ENCODE data around the gene TAC3.
"Not testable (repeated sequence)": the region's sequence is repeated elsewhere in the genome, so short reads cannot be mapped to it uniquely, and the experiment has no call there.

Gene TAC3

GRCh38 chr12:57001448-57001906, 14.9 kb downstream of the TAC3 start:
- DNase-seq = peak; percentile 73

- DNase-seq = no peak
Observed at GRCh38 chr12:57000393-57000792, 15.9 kb downstream of the TAC3 start.

- DNase-seq = no peak
Observed at GRCh38 chr12:56999456-56999855, 16.9 kb downstream of the TAC3 start.

- no peak for DNase-seq
Observed at GRCh38 chr12:56998981-56999380, 17.3 kb downstream of the TAC3 start.

GRCh38 chr12:56998316-56998715, 18.0 kb downstream of the TAC3 start:
- no peak for DNase-seq

GRCh38 chr12:56996793-56997545, 19.4 kb downstream of the TAC3 start:
- DNase-seq = no peak

GRCh38 chr12:56995930-56996496, 20.3 kb downstream of the TAC3 start:
- DNase-seq = no peak

- no peak for DNase-seq
Observed at GRCh38 chr12:56995201-56995929, 21.0 kb downstream of the TAC3 start.

- no peak for DNase-seq
Observed at GRCh38 chr12:56994231-56994746, 22.0 kb downstream of the TAC3 start.

- DNase-seq = no peak
Observed at GRCh38 chr12:56993346-56993745, 23.0 kb downstream of the TAC3 start.

GRCh38 chr12:56991319-56992246, 24.7 kb downstream of the TAC3 start:
- no peak for DNase-seq

GRCh38 chr12:56990648-56991318, 25.5 kb downstream of the TAC3 start:
- no peak for DNase-seq

GRCh38 chr12:56989861-56990610, 26.3 kb downstream of the TAC3 start:
- no peak for DNase-seq

- no peak for DNase-seq
Observed at GRCh38 chr12:56988207-56988739, 28.1 kb downstream of the TAC3 start.

- DNase-seq = peak; percentile 92
Observed at GRCh38 chr12:56987551-56988053, 28.7 kb downstream of the TAC3 start.

GRCh38 chr12:56987011-56987410, 29.3 kb downstream of the TAC3 start:
- DNase-seq = no peak

GRCh38 chr12:56985714-56986113, 30.6 kb downstream of the TAC3 start:
- not testable (repeated sequence) for DNase-seq

GRCh38 chr12:56983386-56983785, 32.9 kb downstream of the TAC3 start:
- DNase-seq = no peak

- DNase-seq = not testable (repeated sequence)
Observed at GRCh38 chr12:56982578-56983236, 33.6 kb downstream of the TAC3 start.

GRCh38 chr12:56980941-56981530, 35.3 kb downstream of the TAC3 start:
- no peak for DNase-seq

All from eye (tissue), 1 donor.